Measurements from ENCODE around the gene C11orf21.

The C11orf21 gene

DNA sequence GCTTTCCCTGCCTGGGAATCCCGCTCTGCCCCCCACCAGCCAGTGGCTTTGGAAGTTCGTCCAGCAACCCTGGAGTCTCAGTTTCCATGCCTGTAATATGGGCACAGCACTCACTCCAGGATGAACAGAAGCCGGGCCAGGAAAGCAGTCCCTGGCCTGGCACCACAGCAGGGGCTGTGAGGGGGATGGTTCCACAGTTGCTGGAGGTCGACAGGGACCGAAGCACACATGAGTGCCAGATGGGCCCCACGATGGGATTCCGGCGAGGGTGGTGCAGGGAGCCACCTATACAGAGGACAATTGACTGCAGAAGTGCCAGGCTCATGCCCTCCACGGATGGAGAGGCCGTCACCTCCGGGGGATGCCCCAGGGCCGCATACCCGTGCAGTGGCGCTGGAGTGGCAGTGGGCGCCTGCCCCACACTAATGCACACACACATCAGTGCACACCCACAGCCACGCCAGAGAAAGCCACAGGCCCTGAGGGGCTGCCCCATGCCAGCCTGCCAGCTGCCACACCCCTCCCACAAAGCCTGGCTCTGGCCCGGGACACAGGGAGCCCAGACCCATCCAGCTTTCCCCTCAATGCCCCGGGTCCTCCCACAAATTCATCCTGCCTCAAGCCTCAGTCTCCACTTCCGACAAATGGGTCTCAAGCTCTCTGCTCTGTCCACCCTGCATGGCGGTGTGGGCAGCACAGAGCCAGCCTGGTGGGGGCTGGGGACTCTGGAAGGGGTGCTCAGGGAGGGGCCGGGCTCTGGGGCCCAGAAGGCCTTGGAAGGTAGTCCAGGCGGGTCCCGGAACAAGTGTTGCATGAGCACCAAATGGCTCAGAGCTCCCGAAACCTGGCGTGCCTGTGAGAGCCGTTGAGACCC is 41.0 kb downstream of the C11orf21 start:
- DNase-seq (ENCODE audit: low read depth in 3 of 3): no peak

DNA sequence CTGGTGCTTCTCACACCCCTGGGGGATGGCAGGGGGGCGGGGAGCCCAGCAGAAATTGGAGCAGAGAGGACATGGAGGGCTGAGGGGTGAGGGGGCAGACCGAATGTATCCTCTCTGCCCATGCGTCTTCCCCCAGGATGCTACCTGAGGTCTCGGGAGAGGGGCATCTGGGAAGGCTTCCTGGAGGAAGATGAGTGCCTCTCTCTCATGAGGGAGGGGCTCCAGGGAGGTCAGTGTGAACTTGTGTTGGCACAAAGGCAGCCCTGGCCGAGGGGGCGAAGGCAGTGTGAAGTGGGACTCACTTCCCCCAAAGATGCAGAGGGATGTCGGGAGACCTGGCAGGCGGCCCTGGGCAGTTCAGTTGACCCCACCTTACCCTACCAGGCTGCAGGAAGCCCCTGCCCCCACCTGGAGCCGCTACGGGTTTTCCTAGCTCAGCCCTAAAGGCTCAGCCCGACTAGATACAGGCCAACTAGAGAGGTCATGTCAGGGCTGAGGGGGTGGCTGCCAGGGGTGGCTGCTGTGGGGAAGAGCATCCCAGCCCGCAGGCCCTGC is 41.7 kb downstream of the C11orf21 start:
- DNase-seq (ENCODE audit: low read depth in 3 of 3): no peak

DNA sequence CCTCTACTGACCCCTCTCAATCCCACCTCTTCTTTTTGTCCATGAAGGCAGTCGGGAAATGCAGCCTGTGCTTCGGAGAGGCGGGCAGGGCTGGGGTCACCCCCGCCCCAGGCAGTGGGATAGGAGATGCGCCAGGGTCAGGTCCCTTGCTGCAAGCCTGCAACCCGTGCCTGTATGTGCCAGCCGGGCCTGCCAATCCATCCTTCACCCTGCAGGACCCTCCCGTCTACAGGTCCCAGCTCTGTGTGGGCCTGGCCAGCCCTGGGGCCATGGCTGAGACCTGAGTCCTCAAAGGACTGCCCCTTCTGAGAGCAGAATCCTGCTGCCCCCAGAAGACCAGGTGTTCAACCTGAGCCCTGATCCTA is 42.3 kb downstream of the C11orf21 start:
- DNase-seq (ENCODE audit: low read depth in 3 of 3): no peak

DNA sequence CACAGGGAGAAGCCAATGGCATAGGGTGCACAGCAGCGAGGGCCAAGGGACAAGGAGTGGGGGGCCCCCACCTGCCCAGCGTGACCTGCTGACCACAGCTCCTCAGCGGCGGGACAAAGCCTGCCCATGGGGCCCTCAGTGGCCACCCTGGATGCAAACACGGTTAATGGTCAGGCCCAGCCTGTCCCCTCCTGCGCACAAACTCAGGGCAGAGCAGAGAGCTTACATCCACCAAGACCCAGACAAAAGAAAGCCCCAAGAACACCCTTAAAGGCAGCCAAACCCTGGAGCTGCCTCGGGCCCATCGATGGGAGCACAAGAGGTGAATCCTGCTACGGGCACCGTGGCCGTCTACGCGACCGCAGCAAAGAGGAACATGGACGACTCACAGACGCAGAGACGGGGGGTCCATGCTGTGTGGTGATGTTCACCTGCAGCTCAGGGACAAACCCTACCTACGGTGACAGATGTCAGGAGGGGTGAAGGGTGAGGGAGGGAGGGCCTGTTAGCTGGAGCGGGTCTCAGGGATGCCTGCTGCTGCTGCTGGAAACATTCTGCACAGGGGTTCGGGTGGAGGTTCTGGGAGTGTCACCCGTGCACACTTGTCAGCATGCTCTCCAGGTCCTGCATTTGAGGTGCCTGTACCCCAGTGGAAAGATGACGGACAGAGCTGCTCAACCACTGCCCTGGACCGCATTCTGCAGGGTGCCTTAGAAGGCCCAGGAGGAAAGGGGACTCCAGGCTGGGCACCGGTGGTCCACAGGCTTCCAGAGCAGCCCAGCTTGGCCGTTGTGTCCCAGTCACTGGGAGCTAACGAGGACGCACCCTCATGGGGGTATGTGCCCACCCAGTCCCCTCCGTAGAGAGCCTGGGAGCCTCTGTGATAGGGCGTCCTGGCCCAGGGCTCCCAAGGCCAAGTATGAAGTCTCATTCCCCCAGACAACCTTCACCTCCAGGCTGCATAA is 42.9 kb downstream of the C11orf21 start:
- DNase-seq (ENCODE audit: low read depth in 3 of 3): no peak

DNA sequence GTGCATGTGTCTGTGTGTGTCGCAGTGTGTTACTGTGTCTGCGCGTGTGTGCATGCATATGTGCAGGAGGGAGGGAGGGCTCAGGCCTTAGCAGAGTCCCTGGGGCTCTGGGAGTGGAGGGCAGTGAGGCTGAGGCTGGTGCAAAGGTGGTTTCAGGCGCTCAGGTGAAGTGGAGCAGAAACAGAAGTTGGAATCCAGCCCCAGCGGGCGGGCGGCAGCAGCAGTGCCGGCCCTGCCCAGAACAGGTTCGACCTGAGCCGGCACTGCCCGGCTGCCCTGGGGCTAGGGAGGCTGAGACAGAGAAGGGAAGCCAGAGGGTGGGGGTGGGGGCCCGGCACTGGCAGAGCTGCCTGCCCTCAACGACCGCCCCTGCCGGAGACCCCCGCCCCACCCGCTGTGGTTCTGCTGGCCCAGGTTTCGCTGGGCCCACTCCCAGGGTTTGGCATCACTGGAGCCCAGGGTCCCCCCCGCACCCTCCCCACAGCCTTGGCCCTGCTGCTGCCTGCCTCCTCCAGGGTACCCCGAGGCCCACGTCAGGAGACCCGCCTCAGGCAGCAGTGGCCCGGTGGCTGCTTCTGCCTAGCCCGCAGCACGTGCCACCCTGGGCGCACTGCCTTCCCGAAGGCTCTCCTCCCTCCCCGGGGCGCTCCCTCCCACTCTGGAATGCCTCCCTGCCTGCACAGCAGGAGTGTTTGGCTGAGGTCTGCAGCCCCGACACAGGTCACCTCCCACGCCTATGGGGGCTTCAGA is 44.6 kb downstream of the C11orf21 start:
- no peak for DNase-seq (ENCODE audit: low read depth in 3 of 3)

DNA sequence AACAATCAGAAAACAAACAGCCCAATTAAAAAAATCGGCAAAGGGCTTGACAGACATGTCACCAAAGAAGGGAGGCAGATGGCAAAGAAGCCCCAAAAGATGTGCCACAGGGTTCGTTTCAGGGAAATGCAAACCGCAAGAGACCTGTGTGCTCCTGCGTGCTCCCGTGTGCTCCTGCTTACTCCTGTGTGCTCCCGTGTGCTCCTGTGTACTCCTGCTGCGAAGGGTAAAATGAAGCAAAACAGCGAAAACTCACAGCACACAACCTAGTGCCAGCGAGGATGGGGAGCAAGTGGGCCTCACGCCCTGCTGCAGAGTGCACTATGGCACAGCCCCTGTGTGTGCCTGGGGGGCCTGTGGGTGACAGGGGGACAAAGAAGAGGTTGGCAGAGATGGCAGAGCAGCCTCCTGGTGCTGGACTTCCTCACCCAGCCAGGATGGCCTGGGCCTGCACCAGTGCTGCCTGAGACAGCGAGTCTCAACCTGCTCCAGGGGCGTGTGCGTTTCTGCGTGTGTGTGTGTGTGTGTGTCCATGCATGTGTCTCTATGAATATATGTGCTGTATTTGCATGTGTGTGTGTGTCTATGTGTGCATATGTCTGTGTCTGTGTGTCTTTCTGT is 45.3 kb downstream of the C11orf21 start:
- DNase-seq (ENCODE audit: low read depth in 3 of 3): no peak

DNA sequence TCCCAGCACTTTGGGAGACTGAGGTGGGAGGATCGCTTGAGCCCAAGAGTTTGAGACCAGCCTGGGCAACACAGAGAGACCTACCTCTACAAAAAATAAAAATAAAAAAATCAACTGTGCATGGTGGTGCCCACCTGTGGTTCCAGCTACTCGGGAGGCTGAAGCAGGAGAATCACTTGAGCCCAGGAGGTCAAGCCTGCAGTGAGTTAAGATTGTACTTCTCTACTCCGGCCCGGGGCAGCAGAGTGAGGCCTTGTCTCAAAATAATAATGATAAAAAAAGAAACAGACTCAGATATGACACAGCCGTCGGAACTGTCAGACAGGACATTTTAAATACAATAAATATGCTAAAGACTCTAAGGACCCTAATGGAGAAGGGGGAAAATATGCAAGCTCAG is 49.7 kb downstream of the C11orf21 start:
- DNase-seq (ENCODE audit: low read depth in 3 of 3): no peak

DNA sequence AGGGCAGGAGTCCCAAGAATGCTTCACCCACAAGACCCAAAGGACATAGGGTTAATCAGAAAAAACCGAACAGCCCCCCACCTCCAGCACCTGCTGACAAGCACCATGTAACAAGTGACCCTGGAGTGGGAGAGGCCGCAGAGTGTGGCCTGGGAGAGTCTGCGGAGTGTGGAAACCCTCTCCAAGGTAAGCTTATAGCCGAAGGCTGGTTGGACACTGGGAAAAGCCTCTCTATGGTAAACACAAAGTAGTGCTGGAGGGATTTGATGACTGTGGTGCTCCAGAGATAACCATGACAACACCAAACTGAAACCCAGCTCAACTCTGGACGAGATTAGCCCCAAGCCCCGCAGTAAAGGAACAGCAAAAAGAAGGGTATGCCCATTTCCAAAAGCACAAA is 50.6 kb downstream of the C11orf21 start:
- DNase-seq (ENCODE audit: low read depth in 3 of 3): no peak

GRCh38 chr11:2250485-2250884 is 51.2 kb downstream of the C11orf21 start:
- no peak for DNase-seq (ENCODE audit: low read depth in 3 of 3)

- no peak for DNase-seq (ENCODE audit: low read depth in 3 of 3)
These were observed 51.7 kb downstream of the C11orf21 start for GRCh38 chr11:2250041-2250440.

GRCh38 chr11:2249189-2249916 is 52.4 kb downstream of the C11orf21 start:
- no peak for DNase-seq (ENCODE audit: low read depth in 3 of 3)

DNA sequence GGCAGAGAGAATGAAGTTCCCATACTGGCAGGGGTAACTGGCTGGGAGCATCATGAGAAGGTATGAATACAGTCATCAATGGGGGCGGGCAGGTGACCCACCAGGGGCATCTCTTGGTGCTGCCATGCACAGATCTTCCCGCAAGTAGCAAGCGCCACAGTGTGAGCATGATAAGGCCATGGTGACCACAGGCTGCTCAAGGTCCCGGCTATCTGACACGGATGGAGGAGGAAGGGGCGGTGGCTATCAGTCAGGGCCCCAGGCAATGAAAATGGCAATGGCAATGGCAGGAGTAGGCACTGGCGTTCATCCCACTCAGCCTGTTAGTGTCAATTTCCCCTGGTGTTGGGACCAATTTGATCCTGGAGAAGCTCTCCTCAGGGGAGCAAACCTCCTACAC is 53.0 kb downstream of the C11orf21 start:
- DNase-seq (ENCODE audit: low read depth in 3 of 3): no peak

- no peak for DNase-seq (ENCODE audit: low read depth in 3 of 3)
These were observed 53.5 kb downstream of the C11orf21 start for GRCh38 chr11:2248242-2248641.

DNA sequence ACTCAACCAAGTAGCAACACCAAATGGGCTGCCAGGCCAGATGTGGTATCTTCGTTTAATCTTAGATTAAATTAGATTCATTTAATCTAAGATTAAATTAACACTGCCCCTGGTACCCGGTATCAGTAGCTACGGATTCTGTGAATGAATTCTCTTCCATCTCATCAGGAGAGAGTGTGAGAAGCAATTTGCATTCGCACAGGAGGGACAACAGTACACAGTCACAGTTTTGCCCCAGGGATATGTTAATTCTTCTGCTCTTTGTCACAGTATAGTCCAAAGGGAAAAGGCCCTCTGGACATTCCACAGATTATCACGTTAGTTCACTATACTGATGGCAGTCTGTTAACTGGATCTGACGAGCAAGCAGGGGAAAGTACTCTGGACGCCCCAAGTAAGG is 54.2 kb downstream of the C11orf21 start:
- DNase-seq (ENCODE audit: low read depth in 3 of 3): no peak
